GM19035 (cell line): ENCODE results near the gene COPS7A.
A peak's percentile ranks its signal among the peaks of the same experiment; 100 is the strongest.

Experiments
- ATAC-seq: cut with Tn5 transposase; IDR thresholded peaks from one replicate; pipeline ENCODE4 v1.9.1; 2021; ENCODE audit not compliant: unreplicated experiment

COPS7A gene

GRCh38 chr12:6723607-6724408 is at the start of gene COPS7A:
TSS of gene COPS7A (plus strand) at chr12:6724046. CDS start at chr12:6724657, 611 bp downstream.
- ATAC-seq: peak; percentile 96

DNA sequence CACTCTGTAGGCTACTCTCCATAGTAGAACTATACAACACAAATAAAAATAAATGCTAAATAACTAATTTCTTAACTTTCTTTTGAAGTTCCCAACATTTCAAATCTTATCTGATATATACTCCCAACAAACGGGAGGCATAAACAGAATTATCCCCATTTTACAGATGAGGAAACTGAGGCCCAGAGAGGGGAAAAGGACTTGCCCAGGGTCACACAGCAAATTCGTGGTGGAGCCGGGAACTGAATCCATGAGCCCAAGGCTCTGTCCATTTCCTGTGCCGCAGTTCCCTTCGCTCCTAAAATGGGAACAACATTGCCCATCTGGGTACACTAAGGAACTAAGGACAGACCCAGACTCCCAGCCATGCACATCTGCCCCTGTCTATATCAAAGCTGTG is 46.9 kb upstream of the COPS7A start:
- no peak for ATAC-seq

DNA sequence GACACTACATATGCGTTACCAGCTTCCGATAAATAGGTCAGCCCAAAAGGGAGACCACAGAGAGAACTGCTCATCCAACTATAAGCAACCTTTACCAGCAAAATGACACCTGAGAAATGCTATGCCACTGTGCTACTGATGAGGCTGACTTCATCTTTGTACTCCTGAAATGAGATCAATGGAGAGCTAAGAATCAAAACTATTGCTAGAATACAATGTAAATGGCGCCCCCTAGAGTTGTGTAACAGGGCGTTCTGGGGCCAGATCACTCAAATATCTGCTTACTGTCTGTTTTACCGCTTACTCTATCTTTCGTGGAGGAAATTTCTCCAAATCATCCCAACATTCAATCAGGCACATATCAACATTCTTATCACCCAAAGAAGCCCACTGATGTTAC is 39.2 kb upstream of the COPS7A start:
- no peak for ATAC-seq

DNA sequence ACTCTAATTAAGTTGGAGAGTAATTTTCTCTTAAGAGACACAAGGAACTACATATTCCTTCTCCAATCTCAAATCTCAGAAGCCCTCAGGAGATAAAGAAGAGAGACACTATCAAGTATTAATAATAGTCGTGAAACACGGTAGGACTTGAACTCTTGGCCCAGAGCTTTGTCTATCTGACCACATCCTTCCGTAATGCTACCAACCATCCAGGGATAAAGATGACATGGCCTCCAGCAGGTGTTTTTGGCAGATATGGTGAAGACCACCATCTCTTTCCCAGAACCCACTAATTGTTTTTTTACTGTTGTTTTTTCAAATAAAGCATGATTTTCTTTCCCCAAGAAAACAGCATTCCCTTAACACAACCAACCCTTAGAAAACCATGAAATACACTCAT is 38.0 kb upstream of the COPS7A start:
- no peak for ATAC-seq

DNA sequence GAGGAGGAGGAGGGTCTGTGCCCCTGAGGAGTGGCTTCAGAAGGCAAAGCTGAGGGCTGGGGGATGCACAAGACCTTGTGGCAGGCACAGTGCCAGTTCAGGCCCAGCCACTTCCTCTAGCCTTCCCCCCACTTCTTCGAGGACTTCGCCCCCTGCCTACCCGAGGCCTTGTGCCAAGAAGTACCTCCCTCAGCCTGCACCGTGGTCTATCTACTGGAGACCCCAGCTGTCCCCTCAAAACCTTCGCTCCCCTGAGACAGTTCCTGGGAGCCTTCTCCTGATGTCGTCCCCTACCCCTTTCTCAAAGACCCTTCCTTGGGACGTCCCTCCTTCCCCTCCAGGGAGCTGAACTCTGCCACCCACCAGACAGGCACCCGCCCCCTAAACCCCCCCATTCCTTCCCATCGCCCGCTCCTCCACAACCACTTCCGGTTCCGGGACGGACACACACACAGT is 35.3 kb upstream of the COPS7A start:
- ATAC-seq: no peak

DNA sequence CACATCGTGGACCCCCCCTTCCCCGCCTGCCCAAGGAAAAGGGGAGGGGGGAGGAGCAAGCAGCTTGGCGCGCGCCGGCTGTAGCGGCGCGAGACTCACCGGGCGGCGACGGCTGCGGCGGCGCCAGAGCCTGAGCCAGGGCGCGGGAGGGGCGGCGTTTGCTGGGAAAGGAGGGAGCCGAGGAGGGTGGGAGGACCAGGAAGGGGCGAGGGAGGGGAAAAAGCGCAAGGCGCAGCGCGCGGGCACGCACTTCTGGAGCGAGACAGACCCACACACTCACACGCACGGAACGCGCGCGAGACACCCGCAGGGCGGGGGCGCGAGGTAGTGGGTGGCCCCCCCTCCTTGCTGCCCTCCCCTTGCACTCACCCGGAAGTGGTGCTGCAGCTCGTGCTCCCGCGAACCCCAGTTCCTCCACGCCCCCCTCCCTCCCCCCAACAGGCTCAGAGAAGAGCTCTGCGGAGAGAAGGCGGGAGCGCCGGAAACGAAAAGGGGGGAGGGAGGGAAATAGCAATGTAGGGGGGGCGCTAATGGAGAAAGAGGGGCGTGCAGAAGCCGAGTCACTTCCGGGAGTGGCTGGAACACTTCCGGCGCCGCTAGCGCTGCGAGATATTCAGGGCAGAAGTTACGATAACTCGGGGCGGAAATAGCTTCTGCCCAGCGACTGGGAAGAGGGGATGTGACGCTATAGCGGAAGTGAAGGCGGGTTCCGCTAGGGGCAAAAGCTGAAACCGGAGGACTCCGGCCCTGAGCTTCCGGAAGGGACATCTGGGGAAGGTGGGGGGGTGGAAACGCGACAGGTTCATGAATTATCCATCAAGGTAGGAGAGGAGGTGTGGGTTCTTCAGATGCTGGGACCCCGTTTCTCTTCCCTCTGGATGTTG is 34.6 kb upstream of the COPS7A start, which contains the start of gene ZNF384:
TSS of gene ZNF384 (minus strand) at position 377 of the 884 bp plus-strand sequence. CDS start 9,855 bp downstream, outside the sequence.
- peak; percentile 86 for ATAC-seq

DNA sequence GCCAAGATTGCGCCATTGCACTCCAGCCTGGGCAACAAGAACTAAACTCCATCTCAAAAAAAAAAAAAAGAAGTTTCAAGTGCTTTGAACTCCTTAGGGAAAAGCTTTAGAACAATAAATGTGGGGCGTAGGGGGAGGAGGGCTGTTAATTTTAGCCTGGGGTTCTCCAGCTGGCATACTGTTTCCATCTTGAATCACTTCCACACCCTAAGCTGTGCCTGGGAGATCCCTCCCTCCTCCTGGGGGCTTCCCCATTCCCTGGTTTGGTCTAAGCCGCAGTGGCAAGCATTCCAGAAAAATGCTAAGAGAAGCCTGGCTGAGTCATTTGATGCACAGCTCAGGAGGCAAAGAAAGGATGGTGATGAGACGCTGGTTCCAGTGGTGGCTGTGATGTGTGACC is 32.4 kb upstream of the COPS7A start:
- ATAC-seq: no peak

DNA sequence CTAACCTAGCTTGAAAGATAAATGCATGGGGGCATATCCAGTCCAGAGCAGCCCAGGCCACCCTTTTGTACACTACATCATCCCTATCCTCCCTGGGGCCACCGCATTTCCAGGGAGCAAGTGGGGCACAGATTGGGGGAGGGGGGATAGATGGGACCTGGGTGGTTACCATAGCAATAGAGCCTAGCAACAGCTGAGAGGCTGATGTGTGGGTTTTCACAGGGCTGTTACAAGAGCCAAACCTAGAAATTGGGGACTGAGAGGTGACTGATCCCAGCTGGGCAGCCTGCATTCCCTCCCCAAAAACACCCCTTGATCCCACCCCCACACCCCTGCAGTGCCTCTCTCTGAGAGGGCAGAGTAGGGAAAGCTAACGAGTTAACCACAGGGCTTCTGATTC is 31.0 kb upstream of the COPS7A start:
- no peak for ATAC-seq

DNA sequence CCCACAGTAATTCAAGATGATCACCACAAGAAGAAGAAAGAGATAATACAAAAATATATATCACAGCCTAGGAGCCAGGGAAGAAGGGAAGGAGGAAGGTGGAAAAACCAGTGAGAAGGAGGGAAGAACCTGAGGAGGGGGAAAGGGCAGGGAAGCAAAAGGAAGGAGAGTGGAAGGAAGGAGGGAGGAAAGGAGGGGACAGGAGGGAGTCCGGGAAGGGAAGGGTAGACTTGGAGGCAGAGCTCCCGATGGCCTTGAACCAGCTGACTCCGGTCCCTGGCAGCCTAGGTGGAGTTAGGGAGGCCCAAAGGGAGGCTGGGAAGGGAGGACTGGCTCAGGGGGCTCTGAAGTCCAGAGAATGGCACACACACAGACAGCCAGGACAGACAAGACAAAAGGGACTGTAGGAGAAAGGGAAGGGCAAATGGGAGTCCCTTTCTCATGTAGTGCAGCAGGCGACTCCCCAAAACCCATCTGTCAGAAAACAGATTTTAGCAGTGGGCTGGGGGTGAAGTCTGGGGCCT is 30.0 kb upstream of the COPS7A start:
- no peak for ATAC-seq

GRCh38 chr12:6694701-6695100 is 29.1 kb upstream of the COPS7A start:
- ATAC-seq: no peak

GRCh38 chr12:6695313-6696045 is 28.4 kb upstream of the COPS7A start:
- no peak for ATAC-seq

GRCh38 chr12:6696690-6697583 is 26.9 kb upstream of the COPS7A start:
- no peak for ATAC-seq

- ATAC-seq: no peak
Observed at GRCh38 chr12:6697584-6698351, 26.1 kb upstream of the COPS7A start.

DNA sequence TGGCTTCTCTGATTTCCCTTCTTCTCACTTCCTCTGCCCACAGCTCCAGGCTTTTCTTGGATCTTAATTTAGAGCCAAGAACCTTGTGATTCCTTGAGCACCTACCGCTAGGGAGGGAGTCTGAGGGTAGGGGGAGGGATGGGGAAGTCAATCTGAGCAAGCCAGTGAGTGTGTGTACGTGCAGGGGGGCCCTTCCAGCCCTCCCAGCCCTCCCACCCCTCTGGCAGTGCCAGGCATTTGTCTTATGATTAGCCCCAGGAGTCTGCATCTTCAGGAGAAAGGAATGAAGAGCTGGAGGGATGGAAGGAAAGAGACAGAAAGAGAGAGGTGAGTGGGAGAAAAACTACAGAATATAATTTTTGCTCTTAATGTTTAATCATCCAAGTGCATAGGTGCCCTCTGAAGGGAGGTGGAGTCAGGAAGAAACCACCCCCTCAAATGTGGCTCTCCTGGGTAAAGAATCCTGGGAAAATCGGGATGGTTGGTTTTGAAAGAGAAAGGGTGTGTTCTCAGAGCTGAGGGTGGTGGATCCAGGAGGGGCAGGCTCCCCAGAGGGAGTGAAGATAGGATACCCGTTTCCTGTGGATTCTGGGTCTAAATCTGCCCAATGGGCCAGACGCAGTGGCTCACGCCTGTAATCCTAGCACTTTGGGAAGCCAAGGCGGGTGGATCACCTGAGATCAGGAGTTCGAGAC is 25.3 kb upstream of the COPS7A start:
- ATAC-seq: no peak

- no peak for ATAC-seq
Observed at GRCh38 chr12:6699259-6699988, 24.4 kb upstream of the COPS7A start.

DNA sequence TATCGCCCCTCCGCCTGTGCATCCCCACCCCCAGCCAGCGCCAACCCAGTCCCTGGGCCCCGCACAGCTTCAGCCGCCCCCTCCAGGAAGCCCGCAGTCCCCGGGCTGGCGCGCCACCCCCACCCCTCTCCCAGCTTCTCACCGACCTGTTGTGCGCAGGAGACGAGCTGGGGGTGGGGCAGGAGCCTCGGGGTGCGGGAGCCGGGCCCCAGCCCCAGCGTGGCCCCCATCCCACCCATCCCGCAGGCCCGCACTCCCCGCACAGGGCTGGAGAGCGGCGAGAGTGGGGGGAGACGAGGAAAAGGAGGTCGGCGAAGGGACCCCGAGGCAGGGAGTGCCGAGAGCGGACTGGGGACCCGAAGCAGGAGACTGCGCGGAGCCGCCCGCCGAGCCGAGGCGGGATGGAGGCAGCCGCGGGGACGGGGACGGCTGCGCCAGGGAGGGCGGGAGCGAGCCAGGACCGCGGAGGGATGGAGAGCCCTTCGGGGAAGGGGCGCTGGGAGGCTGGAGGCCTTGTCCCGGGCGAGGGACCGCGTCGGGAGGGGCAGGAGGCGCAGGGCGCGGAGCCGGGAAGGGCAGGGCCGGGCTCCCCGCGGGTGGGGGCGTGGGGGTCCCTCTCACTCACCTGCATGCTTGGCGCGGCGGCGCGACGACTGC is 23.7 kb upstream of the COPS7A start:
- no peak for ATAC-seq

GRCh38 chr12:6700646-6701051 is 23.2 kb upstream of the COPS7A start, which contains the start of gene PIANP:
TSS of gene PIANP (minus strand) at chr12:6700815. CDS start at chr12:6698061, 2,754 bp downstream.
- no peak for ATAC-seq
